Ishikawa (cell line): ENCODE measurements around the gene SPOCK2.

Source experiments
- EP300 ChIP-seq: IDR thresholded peaks from 2 replicates; pipeline ENCODE4 v1.6.1; 2012; ENCODE audit warnings: borderline replicate concordance
- RAD21 ChIP-seq: IDR thresholded peaks from 2 replicates; pipeline ENCODE4 v1.6.1; 2012; ENCODE audit warnings: low read depth
- TCF12 ChIP-seq: IDR thresholded peaks from 2 replicates; pipeline ENCODE4 v1.6.1; 2012; ENCODE audit warnings: low read depth
- YY1 ChIP-seq: IDR thresholded peaks from 2 replicates; pipeline ENCODE4 v1.6.1; 2012; ENCODE audit warnings: low read depth

GRCh38 chr10:72082856-72083789 is 5.2 kb downstream of the SPOCK2 start:
- TF ChIP-seq RAD21 = no peak
- no peak for TF ChIP-seq TCF12
- no peak for TF ChIP-seq EP300
- no peak for TF ChIP-seq YY1
